Tibial artery (tissue), 4 donors: ENCODE results near the gene ACTR3.
"Not testable (repeated sequence)": the region's sequence is repeated elsewhere in the genome, so short reads cannot be mapped to it uniquely, and the experiment has no call there.

ENCODE experiments used
- DNase-seq, 2 donors: peaks; one replicate each; pipeline ENCODE4 v3.0.0-alpha.2; 2019
- H3K27ac ChIP-seq, 2 donors: fragments of 200-600 bp; sonication (generic) in 1 of 2; 1 replicate in 1 of 2; 2 replicates in 1 of 2; pipeline ENCODE4 v1.5.1; 2018 to 2019; ENCODE audit warnings: mild to moderate bottlenecking in 1 of 2
- H3K27me3 ChIP-seq, 2 donors: fragments of 200-600 bp; sonication (generic) in 1 of 2; one replicate each; pipeline versions ENCODE4 v1.5.1 to v1.6.0; 2016 to 2019
- H3K36me3 ChIP-seq, 3 donors: fragments of 200-600 bp; sonication (generic) in 2 of 3; one replicate each; pipeline ENCODE4 v1.5.1; 2016 to 2019; ENCODE audit warnings: mild to moderate bottlenecking in 2 of 3
- H3K4me1 ChIP-seq, 4 donors: fragments of 200-600 bp; sonication (generic) in 2 of 4; 1 replicate in 3 of 4; 2 replicates in 1 of 4; pipeline ENCODE4 v1.5.1; 2016 to 2019
- H3K4me3 ChIP-seq, 2 donors: fragments of 200-600 bp; sonication (generic) in 1 of 2; 1 replicate in 1 of 2; 2 replicates in 1 of 2; pipeline ENCODE4 v1.5.1; 2018 to 2019; ENCODE audit warnings: mild to moderate bottlenecking in 2 of 2
- H3K9me3 ChIP-seq, 3 donors: fragments of 200-600 bp; sonication (generic) in 1 of 3; one replicate each; pipeline ENCODE4 v1.5.1; 2016 to 2019
- CTCF ChIP-seq, 2 experiments: fragments of 200-600 bp in 1 of 2; fragments of 450-650 bp in 1 of 2; IDR thresholded peaks; one replicate each; pipeline ENCODE4 v1.5.1; 2017 to 2019; ENCODE audit warnings: antibody characterized with exemption in 2 of 2, mild to moderate bottlenecking in 1 of 2, moderate library complexity in 1 of 2
- intact Hi-C: fragments of 100-400 bp; cut with DNase I; formaldehyde crosslinking; loops from one replicate; pipeline ENCODE4 v1.15.0; 2023; ENCODE audit warnings: low total_unique reads

The ACTR3 gene

GRCh38 chr2:113940891-113941290 lies 51.0 kb downstream of the ACTR3 start:
- intact Hi-C loops, result no loop called here
- peaks cover 68 to 77% (median 76%) of the 10 kb centered on the region in 3 donors for H3K36me3 ChIP-seq
- TF ChIP-seq CTCF (IDR thresholded peaks at IDR 0.05), result no peak
- no peaks in the 10 kb centered on the region for H3K4me1 ChIP-seq
- H3K27me3 ChIP-seq, result no peaks in the 10 kb centered on the region
- H3K27ac ChIP-seq, result no peak overlapping the region
- no peak overlapping the region for H3K4me3 ChIP-seq
- no peaks in the 10 kb centered on the region for H3K9me3 ChIP-seq
- DNase-seq, result no peak

GRCh38 chr2:113945784-113946183 lies 55.9 kb downstream of the ACTR3 start:
- peaks cover 61 to 82% (median 80%) of the 10 kb centered on the region in 3 donors for H3K36me3 ChIP-seq
- DNase-seq, H3K4me1 ChIP-seq, H3K4me3 ChIP-seq, intact Hi-C loops, H3K27me3 ChIP-seq, H3K9me3 ChIP-seq, H3K27ac ChIP-seq: not testable (repeated sequence)

GRCh38 chr2:113950906-113951305 lies 61.0 kb downstream of the ACTR3 start:
- not testable (repeated sequence) for H3K4me1 ChIP-seq, H3K4me3 ChIP-seq, H3K9me3 ChIP-seq, H3K27me3 ChIP-seq, DNase-seq, H3K27ac ChIP-seq
- peaks cover 64 to 68% (median 66%) of the 10 kb centered on the region in 3 donors for H3K36me3 ChIP-seq
- intact Hi-C loops, result loop anchor here (10.0 kb wide), 1 partner anchor 206 kb away; no protein-coding TSS in a partner anchor

GRCh38 chr2:113961000-113961399 lies 71.1 kb downstream of the ACTR3 start:
- Histone ChIP-seq H3K9me3 (no peaks in the 10 kb centered on the region), H3K4me1 (no peaks in the 10 kb centered on the region), H3K4me3 (no peak overlapping the region), H3K36me3 (peaks cover 19 to 29% (median 26%) of the 10 kb centered on the region in 3 donors), H3K27me3 (no peaks in the 10 kb centered on the region), H3K27ac (no peak overlapping the region)
- TF ChIP-seq CTCF (IDR thresholded peaks at IDR 0.05), result no peak
- intact Hi-C loops, result no loop called here
- no peak for DNase-seq

- peaks cover 0 to 16% (median 2%) of the 10 kb centered on the region in 4 donors for H3K4me1 ChIP-seq
These were observed 73.0 kb downstream of the ACTR3 start for GRCh38 chr2:113962692-113963480.

GRCh38 chr2:113963965-113964364 lies 74.1 kb downstream of the ACTR3 start:
- no peaks in the 10 kb centered on the region for H3K27me3 ChIP-seq
- intact Hi-C loops, result no loop called here
- H3K27ac ChIP-seq, result no peak overlapping the region
- H3K4me1 ChIP-seq, result peaks cover 0 to 16% (median 2%) of the 10 kb centered on the region in 4 donors
- no peak overlapping the region for H3K4me3 ChIP-seq
- H3K9me3 ChIP-seq, result no peaks in the 10 kb centered on the region
- TF ChIP-seq CTCF (IDR thresholded peaks at IDR 0.05), result no peak
- peaks cover 7 to 8% (median 8%) of the 10 kb centered on the region in 3 donors for H3K36me3 ChIP-seq
- DNase-seq, result no peak

More at GRCh38 chr2:113962692-113963480, 73.0 kb downstream of the ACTR3 start:
- Histone ChIP-seq H3K27ac (no peak overlapping the region), H3K4me3 (no peak overlapping the region), H3K27me3 (no peaks in the 10 kb centered on the region), H3K36me3 (peaks cover 9 to 13% (median 10%) of the 10 kb centered on the region in 3 donors), H3K9me3 (no peaks in the 10 kb centered on the region)
- no peak for TF ChIP-seq CTCF (IDR thresholded peaks at IDR 0.05)
- intact Hi-C loops, result no loop called here
- DNase-seq, result no peak
